ENCODE data around the gene H2AZ2.
"Not testable (repeated sequence)": the region's sequence is repeated elsewhere in the genome, so short reads cannot be mapped to it uniquely, and the experiment has no call there.

H2AZ2 gene

GRCh38 chr7:44847920-44848634, at the start of gene H2AZ2:
Gene H2AZ2 (minus strand): TSS chr7:44848087. CDS start chr7:44847971, 116 bp downstream.
- peak; percentile 99 for DNase-seq

GRCh38 chr7:44897309-44897708, 49.4 kb upstream of the H2AZ2 start:
- no peak for DNase-seq

- no peak for DNase-seq
These were observed 47.1 kb upstream of the H2AZ2 start for GRCh38 chr7:44894888-44895580.

GRCh38 chr7:44893710-44894234, 45.9 kb upstream of the H2AZ2 start:
- no peak for DNase-seq

- no peak for DNase-seq
These were observed 43.9 kb upstream of the H2AZ2 start for GRCh38 chr7:44891791-44892190.

- DNase-seq = no peak
These were observed 43.5 kb upstream of the H2AZ2 start for GRCh38 chr7:44891372-44891771.

GRCh38 chr7:44889086-44889781, 41.3 kb upstream of the H2AZ2 start:
- DNase-seq = no peak

GRCh38 chr7:44887293-44887692, 39.4 kb upstream of the H2AZ2 start:
- no peak for DNase-seq

GRCh38 chr7:44885394-44886317, 37.8 kb upstream of the H2AZ2 start, which contains the start of gene PURB:
Gene PURB (minus strand): TSS chr7:44885530. CDS start chr7:44885348, 182 bp downstream.
- DNase-seq = peak; percentile 75

- no peak for DNase-seq
These were observed 36.9 kb upstream of the H2AZ2 start for GRCh38 chr7:44884621-44885393.

GRCh38 chr7:44883961-44884620, 36.2 kb upstream of the H2AZ2 start:
- DNase-seq = no peak

GRCh38 chr7:44882899-44883298, 35.0 kb upstream of the H2AZ2 start:
- DNase-seq = no peak

- no peak for DNase-seq
These were observed 33.7 kb upstream of the H2AZ2 start for GRCh38 chr7:44881610-44882009.

GRCh38 chr7:44881066-44881600, 33.2 kb upstream of the H2AZ2 start:
- no peak for DNase-seq

- DNase-seq = no peak
These were observed 32.6 kb upstream of the H2AZ2 start for GRCh38 chr7:44880317-44881018.

GRCh38 chr7:44876393-44876792, 28.5 kb upstream of the H2AZ2 start:
- no peak for DNase-seq

- no peak for DNase-seq
These were observed 27.4 kb upstream of the H2AZ2 start for GRCh38 chr7:44875241-44875640.

- DNase-seq = no peak
These were observed 24.9 kb upstream of the H2AZ2 start for GRCh38 chr7:44872787-44873186.

GRCh38 chr7:44871918-44872317, 24.0 kb upstream of the H2AZ2 start:
- DNase-seq = not testable (repeated sequence)

GRCh38 chr7:44870780-44871179, 22.9 kb upstream of the H2AZ2 start:
- not testable (repeated sequence) for DNase-seq

All from NCI-H526 treated with DMSO at 0.1 percent for 48 hours (cell line).